HFF-Myc (cell line): ENCODE measurements around the gene LIN28B.

Experiments used
- DNase-seq: peaks from one replicate; pipeline ENCODE4 v3.0.0-alpha.2; 2011; ENCODE audit warnings: low read depth; ENCODE audit errors: extremely low read depth
- H3K4me3 ChIP-seq: replicated peaks from 2 replicates; pipeline ENCODE4 v1.5.1; 2011; ENCODE audit warnings: low read depth, mild to moderate bottlenecking, control low read depth, low read length
- TF ChIP-seq, protein P1 (sequence below): IDR thresholded peaks from 2 replicates; pipeline ENCODE4 v1.5.1; 2012; ENCODE audit warnings: mild to moderate bottlenecking, low read depth, low read length, control low read depth; ENCODE audit errors: missing control alignments

The LIN28B gene, protein sequence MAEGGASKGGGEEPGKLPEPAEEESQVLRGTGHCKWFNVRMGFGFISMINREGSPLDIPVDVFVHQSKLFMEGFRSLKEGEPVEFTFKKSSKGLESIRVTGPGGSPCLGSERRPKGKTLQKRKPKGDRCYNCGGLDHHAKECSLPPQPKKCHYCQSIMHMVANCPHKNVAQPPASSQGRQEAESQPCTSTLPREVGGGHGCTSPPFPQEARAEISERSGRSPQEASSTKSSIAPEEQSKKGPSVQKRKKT

DNA sequence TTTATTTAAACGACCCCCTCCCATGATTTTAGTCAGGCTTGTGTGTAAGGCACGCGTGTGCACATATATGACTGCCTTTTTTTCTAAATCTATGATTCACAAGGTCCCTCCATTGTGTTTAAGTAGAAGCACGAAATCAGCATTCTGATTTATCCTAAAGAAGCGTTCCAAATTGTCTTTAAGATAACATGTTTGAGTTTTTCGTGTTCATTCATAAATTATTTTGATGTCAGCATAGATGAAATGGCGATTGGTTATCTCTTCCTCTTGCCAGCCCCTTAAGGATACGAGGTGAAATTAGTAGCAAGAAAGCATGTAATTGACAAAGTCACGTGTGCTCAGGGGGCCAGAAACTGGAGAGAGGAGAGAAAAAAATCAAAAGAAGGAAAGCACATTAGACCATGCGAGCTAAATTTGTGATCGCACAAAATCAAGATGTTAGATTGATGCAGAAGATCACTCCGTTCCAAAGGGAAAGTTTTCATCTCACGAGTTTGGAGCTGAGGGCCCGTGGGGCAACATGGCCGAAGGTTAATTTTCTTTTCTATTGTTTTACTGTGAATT lies at the start of gene LIN28B:
TSS of gene LIN28B (plus strand) at position 377 of the 564 bp plus-strand sequence. CDS start at position 521, 144 bp downstream.
- no peak within 1 kb of the TSS for H3K4me3 ChIP-seq

DNA sequence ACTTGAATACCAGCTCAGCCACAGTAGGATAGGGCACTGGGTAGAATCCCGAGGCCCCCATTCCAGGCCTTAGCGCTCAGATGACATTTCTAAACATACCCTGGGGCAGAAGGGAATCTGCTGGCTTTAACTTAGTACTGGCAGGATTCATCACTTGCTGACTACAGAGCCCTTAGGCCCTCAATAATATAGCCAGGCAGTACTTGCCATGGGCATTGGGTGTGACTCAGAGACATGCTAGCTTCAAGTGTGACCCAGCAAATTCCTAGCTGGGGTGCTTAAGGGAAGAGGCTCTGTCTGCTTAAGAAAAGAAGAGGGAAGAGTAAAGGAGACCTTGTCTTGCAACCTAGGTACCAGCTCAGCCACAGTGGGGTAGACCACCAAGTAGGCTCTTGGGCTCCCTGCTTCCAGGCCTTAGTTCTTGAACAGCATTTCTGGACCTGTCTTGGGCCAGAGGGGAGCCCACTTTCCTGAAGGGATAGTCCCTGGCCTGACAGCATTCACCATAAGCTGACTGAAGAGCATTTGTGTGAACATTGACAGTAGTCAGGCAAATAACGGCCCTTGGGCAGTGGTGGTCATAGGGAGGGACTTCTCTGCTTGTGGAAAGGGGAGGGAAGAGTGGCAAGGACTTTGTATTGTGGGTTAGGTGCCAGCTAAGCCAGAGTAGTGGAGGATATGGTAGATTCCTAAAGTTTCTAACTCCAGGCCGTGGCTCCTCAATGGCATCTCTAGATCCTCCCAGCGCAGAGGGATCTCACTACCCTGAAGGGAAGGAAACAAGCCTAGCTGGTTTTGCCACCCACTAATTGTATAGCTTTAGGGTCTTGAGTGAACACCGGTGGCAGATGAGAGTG lies 48.6 kb upstream of the LIN28B start:
- no peak for DNase-seq
- TF ChIP-seq, protein P1, sequence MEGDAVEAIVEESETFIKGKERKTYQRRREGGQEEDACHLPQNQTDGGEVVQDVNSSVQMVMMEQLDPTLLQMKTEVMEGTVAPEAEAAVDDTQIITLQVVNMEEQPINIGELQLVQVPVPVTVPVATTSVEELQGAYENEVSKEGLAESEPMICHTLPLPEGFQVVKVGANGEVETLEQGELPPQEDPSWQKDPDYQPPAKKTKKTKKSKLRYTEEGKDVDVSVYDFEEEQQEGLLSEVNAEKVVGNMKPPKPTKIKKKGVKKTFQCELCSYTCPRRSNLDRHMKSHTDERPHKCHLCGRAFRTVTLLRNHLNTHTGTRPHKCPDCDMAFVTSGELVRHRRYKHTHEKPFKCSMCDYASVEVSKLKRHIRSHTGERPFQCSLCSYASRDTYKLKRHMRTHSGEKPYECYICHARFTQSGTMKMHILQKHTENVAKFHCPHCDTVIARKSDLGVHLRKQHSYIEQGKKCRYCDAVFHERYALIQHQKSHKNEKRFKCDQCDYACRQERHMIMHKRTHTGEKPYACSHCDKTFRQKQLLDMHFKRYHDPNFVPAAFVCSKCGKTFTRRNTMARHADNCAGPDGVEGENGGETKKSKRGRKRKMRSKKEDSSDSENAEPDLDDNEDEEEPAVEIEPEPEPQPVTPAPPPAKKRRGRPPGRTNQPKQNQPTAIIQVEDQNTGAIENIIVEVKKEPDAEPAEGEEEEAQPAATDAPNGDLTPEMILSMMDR = no peak
- no peak overlapping the region for H3K4me3 ChIP-seq

More for the DNA sequence above, at the start of gene LIN28B:
- TF ChIP-seq, protein P1 = no peak
- DNase-seq = no peak

DNA sequence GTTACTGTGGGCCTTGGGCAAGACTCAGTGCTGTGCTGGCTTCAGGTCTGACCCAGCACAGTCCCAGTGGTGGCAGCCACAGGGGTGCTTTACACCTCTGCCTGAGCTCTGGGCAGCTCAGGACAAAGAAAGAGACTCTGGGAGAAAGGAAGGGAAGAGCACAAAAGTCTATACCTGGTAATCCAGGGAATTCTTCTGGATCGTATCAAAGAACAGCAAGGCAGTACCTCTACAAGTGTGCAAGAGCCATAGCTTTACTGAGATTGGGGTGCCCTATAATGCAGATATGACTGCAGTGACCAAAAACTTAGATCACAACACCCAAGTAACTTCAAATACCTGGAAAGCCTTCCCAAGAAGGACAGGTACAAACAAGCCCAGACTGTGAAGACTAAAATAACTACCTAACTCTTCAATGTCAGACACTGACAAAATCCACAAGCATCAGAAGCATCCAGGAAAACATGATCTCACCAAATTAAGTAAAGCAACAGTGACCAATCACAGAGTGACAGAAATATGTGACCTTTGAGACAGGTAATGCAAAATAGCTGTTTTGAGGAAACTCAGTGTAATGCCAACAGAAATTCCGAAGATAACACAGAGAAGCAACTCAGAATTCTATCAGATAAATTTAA lies 47.9 kb upstream of the LIN28B start:
- TF ChIP-seq, protein P1 = no peak
- H3K4me3 ChIP-seq = no peak overlapping the region
- DNase-seq = no peak

DNA sequence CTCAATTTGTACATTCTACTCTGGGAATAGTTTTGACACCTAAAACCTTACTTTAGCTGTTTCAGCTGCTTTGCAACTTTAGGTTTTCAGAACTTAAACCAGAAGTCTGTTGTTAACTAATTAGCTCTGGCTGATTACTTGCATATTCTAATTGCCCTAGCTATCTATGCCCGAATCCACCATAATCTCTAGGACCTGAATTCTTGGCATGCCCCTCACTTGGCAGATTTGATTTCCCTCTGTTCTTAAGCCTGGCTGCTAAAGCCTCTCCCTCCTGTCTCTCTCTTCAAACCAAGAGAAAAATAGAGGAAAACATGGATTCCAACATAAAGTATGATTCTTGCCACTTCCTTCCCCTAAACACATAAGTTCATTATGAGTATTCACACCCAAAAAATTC lies 35.0 kb upstream of the LIN28B start:
- H3K4me3 ChIP-seq = no peak overlapping the region
- TF ChIP-seq, protein P1 = no peak
- no peak for DNase-seq

DNA sequence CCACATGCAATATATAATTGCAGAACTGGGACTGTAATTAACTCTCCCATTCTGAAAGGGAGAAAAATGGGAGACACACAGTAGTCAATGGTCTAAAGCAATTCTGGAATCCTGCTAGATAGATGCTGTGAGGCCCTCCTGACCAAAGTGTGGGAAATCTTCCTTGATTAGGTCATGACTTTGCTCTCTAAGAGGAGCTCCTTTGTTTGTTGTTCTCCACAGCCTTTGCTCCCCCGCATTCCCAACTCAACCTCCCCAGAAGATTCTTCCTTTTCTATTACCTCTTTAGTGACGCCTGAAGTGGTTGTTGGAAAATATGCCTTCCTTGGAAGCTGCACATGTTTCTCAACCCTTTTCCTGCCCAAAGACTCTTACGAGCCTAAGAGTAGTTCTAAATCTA lies 28.8 kb upstream of the LIN28B start:
- DNase-seq = no peak
- H3K4me3 ChIP-seq = no peak overlapping the region
- TF ChIP-seq, protein P1 = no peak

DNA sequence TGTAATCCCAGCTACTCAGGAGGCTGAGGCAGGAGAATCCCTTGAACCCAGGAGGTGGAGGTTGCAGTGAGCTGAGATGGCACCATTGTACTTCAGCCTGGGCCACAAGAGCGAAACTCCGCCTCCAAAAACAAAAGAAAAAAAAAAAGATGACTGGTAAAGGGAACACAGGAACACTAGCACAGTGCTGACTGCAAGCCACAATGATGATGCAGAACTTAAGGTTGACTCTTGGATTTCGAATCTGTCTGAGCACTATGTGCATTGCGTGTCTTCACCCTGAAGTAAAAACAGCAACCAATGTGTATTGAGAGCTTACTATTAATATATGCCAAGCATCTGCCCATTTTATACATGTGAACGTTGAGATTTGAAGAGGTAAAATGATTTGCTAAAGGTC lies 27.6 kb upstream of the LIN28B start:
- DNase-seq = no peak
- TF ChIP-seq, protein P1 = no peak
- no peak overlapping the region for H3K4me3 ChIP-seq
